ENCODE results near the gene RGS9. TPM values are rescaled to one million over a fixed set of nuclear protein-coding genes. Genes with fewer than 3 reads are reported as not detected.

RGS9 gene
- total and polyA plus RNA-seq, 10 of the 15 experiments (the other 5 are each of a cell fraction or from before 2014, with no cell fraction given): 1.1 to 10.6 (median 5.6) TPM

DNA sequence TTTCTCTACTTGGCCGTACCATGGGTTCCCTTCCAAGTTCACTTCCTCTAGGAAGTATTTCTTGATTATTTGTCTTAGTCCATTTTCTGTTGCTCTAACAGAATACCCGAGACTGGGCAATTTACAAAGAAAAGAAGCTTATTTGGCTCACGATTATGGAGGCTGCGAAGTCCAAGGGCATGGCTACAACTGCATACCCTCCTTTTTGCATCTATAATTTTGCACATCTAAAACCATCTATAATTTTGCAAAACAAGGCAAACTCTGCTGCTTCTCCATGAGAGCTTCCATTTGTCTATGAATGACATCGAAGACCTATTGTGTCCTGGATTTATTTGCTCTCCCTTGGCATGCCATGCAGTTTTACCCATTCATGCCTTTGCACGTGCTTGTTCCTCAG is 27.6 kb upstream of the RGS9 start:
- TF ChIP-seq, protein P1, sequence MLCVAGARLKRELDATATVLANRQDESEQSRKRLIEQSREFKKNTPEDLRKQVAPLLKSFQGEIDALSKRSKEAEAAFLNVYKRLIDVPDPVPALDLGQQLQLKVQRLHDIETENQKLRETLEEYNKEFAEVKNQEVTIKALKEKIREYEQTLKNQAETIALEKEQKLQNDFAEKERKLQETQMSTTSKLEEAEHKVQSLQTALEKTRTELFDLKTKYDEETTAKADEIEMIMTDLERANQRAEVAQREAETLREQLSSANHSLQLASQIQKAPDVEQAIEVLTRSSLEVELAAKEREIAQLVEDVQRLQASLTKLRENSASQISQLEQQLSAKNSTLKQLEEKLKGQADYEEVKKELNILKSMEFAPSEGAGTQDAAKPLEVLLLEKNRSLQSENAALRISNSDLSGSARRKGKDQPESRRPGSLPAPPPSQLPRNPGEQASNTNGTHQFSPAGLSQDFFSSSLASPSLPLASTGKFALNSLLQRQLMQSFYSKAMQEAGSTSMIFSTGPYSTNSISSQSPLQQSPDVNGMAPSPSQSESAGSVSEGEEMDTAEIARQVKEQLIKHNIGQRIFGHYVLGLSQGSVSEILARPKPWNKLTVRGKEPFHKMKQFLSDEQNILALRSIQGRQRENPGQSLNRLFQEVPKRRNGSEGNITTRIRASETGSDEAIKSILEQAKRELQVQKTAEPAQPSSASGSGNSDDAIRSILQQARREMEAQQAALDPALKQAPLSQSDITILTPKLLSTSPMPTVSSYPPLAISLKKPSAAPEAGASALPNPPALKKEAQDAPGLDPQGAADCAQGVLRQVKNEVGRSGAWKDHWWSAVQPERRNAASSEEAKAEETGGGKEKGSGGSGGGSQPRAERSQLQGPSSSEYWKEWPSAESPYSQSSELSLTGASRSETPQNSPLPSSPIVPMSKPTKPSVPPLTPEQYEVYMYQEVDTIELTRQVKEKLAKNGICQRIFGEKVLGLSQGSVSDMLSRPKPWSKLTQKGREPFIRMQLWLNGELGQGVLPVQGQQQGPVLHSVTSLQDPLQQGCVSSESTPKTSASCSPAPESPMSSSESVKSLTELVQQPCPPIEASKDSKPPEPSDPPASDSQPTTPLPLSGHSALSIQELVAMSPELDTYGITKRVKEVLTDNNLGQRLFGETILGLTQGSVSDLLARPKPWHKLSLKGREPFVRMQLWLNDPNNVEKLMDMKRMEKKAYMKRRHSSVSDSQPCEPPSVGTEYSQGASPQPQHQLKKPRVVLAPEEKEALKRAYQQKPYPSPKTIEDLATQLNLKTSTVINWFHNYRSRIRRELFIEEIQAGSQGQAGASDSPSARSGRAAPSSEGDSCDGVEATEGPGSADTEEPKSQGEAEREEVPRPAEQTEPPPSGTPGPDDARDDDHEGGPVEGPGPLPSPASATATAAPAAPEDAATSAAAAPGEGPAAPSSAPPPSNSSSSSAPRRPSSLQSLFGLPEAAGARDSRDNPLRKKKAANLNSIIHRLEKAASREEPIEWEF (IDR thresholded peaks at IDR 0.05; ENCODE audit: insufficient replicate concordance, low read depth, low read length): no peak
- no peak for TF ChIP-seq HDAC2 (IDR thresholded peaks at IDR 0.05)
- Histone ChIP-seq H3K4me2 (ENCODE audit: control insufficient read depth, insufficient read depth) (no peak overlapping the region), H3K9ac (ENCODE audit: control insufficient read depth, insufficient read depth, low read length) (no peak overlapping the region), H3K27me3 (replicated peaks in 1 of 2; ENCODE audit: control insufficient read depth in 2 of 2, insufficient read depth in 2 of 2, low read length in 1 of 2) (no peaks in the 10 kb centered on the region), H2AFZ (ENCODE audit: control insufficient read depth, low read depth, low read length) (no peak overlapping the region), H3K4me1 (ENCODE audit: control insufficient read depth, insufficient read depth, low read length) (no peaks in the 10 kb centered on the region), H3K79me2 (ENCODE audit: control insufficient read depth, insufficient read depth, low read length) (no peaks in the 10 kb centered on the region), H3K4me3 (no peak overlapping the region), H4K20me1 (ENCODE audit: control insufficient read depth, insufficient read depth) (no peaks in the 10 kb centered on the region), H3K9me3 (replicated peaks; ENCODE audit: control insufficient read depth, insufficient read depth, low read length) (no peaks in the 10 kb centered on the region), H3K36me3 (ENCODE audit: control insufficient read depth in 2 of 2, insufficient read depth in 2 of 2, low read length in 1 of 2) (no peaks in the 10 kb centered on the region), H3K27ac (ENCODE audit: control insufficient read depth, insufficient read depth) (no peak overlapping the region)
- RAD21 ChIA-PET (ENCODE audit: unreplicated experiment): no interaction called here
- DNase-seq (ENCODE audit: low read depth, low spot score): no peak
- ATAC-seq: no peak
- in situ Hi-C loops (cut with MboI): no loop called here
- CTCF ChIA-PET: interaction anchor here (1.1 to 1.8 kb wide), 4 partner anchors 9 to 168 kb away, joined by 3 to 4 read pairs (median 4); no protein-coding TSS in a partner anchor
- intact Hi-C loops (cut with micrococcal nuclease; ENCODE audit: unreplicated experiment): no loop called here
- POLR2A ChIA-PET: no interaction called here
- SMC1A ChIA-PET (ENCODE audit: uncharacterized antibody, unreplicated experiment): no interaction called here
- FAIRE-seq: no peak
- 39% methylated on average over 6 of the region's 6 CpGs for WGBS (ENCODE audit: insufficient coverage, insufficient replicate concordance, low lambda C conversion rate, missing lambda C conversion rate)
- BruUV-seq (replicated peaks): no TSS peak

Measured in GM12878 (cell line).